Coronary artery (tissue), 2 donors: ENCODE data around the gene SLC15A1.

Experiments used
- DNase-seq: peaks from one replicate; pipeline ENCODE4 v3.0.0-alpha.2; 2017; ENCODE audit warnings: low spot score
- H3K27ac ChIP-seq, 2 donors: fragments of 200-600 bp; sonication (generic); one replicate each; pipeline ENCODE4 v1.5.1; 2016 to 2019
- H3K4me3 ChIP-seq: fragments of 200-600 bp; sonication (generic); 2 replicates; pipeline ENCODE4 v1.5.1; 2016; ENCODE audit warnings: mild to moderate bottlenecking, moderate library complexity
- CTCF ChIP-seq: fragments of 200-600 bp; sonication (generic); IDR thresholded peaks from one replicate; pipeline ENCODE4 v1.5.1; 2019; ENCODE audit warnings: antibody characterized with exemption

SLC15A1 gene

GRCh38 chr13:98677398-98677797, 75.1 kb downstream of the SLC15A1 start:
- Histone ChIP-seq H3K4me3 (no peak overlapping the region), H3K27ac (no peak overlapping the region)
- no peak for DNase-seq
- TF ChIP-seq CTCF = no peak

GRCh38 chr13:98676239-98676638, 76.2 kb downstream of the SLC15A1 start:
- TF ChIP-seq CTCF = no peak
- no peak for DNase-seq
- Histone ChIP-seq H3K27ac (no peak overlapping the region), H3K4me3 (no peak overlapping the region)

GRCh38 chr13:98675837-98676236, 76.6 kb downstream of the SLC15A1 start:
- no peak overlapping the region for H3K4me3 ChIP-seq
- H3K27ac ChIP-seq = no peak overlapping the region
- no peak for TF ChIP-seq CTCF
- DNase-seq = no peak

- no peak for DNase-seq
- Histone ChIP-seq H3K27ac (no peak overlapping the region), H3K4me3 (no peak overlapping the region)
- TF ChIP-seq CTCF = no peak
These were observed 77.4 kb downstream of the SLC15A1 start for GRCh38 chr13:98675066-98675465.

GRCh38 chr13:98672947-98673613, 79.4 kb downstream of the SLC15A1 start:
- TF ChIP-seq CTCF = peak; percentile 65
- no peak overlapping the region for H3K27ac ChIP-seq
- DNase-seq = no peak
- H3K4me3 ChIP-seq = no peak overlapping the region

- DNase-seq = no peak
- H3K27ac ChIP-seq = no peak overlapping the region
- TF ChIP-seq CTCF = no peak
- no peak overlapping the region for H3K4me3 ChIP-seq
These were observed 84.3 kb downstream of the SLC15A1 start for GRCh38 chr13:98668155-98668554.

- no peak for DNase-seq
- no peak for TF ChIP-seq CTCF
- no peak overlapping the region for H3K27ac ChIP-seq
These were observed 86.9 kb downstream of the SLC15A1 start for GRCh38 chr13:98665638-98665995.

More at GRCh38 chr13:98665638-98665995, 86.9 kb downstream of the SLC15A1 start:
- no peak overlapping the region for H3K4me3 ChIP-seq
